ENCODE data around the gene SLC37A3. TPM values are rescaled to one million over a fixed set of nuclear protein-coding genes. Genes with fewer than 3 reads are reported as not detected.

The SLC37A3 gene
- total and polyA plus RNA-seq, 8 donors, result 6.3 to 141 (median 55.2) TPM

- WGBS, 5 donors, result 64 to 81% (median 77%) methylated on average over 8 of the region's 8 CpGs
- Histone ChIP-seq H3K27ac (peak overlapping the region in 3 of 5 donors; percentile 4 to 28 (median 20)), H3K4me1 (no peaks in the 10 kb centered on the region), H3K36me3 (peaks cover 28 to 98% (median 96%) of the 10 kb centered on the region in 4 donors), H3K9me3 (no peaks in the 10 kb centered on the region), H3K4me3 (no peak overlapping the region), H3K27me3 (no peaks in the 10 kb centered on the region)
- DNase-seq, result peak in 1 of 2 donors; percentile 23
- intact Hi-C loops (cut with DNase I; ENCODE audit: low total_unique reads), result no loop called here
- TF ChIP-seq POLR2AphosphoS5 (IDR thresholded peaks at IDR 0.05), result no peak
- no peak for TF ChIP-seq POLR2A (IDR thresholded peaks at IDR 0.05)
- TF ChIP-seq EP300 (IDR thresholded peaks at IDR 0.05), result no peak
- no peak for TF ChIP-seq CTCF (IDR thresholded peaks at IDR 0.05)
Observed at GRCh38 chr7:140349144-140349771, 49.1 kb downstream of the SLC37A3 start.

GRCh38 chr7:140348161-140348849, 50.0 kb downstream of the SLC37A3 start:
- no peaks in the 10 kb centered on the region for H3K4me1 ChIP-seq
- peak overlapping the region in 2 of 5 donors; percentile 20 to 28 for H3K27ac ChIP-seq
- no peaks in the 10 kb centered on the region for H3K9me3 ChIP-seq
- no peak for TF ChIP-seq POLR2A (IDR thresholded peaks at IDR 0.05)
- no peak for TF ChIP-seq POLR2AphosphoS5 (IDR thresholded peaks at IDR 0.05)
- TF ChIP-seq CTCF (IDR thresholded peaks at IDR 0.05), result no peak
- TF ChIP-seq EP300 (IDR thresholded peaks at IDR 0.05), result no peak
- DNase-seq, result no peak
- WGBS, 5 donors, result 85 to 95% (median 91%) methylated on average over 13 of the region's 13 CpGs
- no peaks in the 10 kb centered on the region for H3K27me3 ChIP-seq
- H3K36me3 ChIP-seq, result peaks cover 31 to 97% (median 96%) of the 10 kb centered on the region in 4 donors
- intact Hi-C loops (cut with DNase I; ENCODE audit: low total_unique reads), result no loop called here
- no peak overlapping the region for H3K4me3 ChIP-seq

- intact Hi-C loops (cut with DNase I; ENCODE audit: low total_unique reads), result no loop called here
- Histone ChIP-seq H3K27me3 (no peaks in the 10 kb centered on the region), H3K27ac (no peak overlapping the region), H3K9me3 (no peaks in the 10 kb centered on the region), H3K4me3 (no peak overlapping the region), H3K4me1 (no peaks in the 10 kb centered on the region), H3K36me3 (peaks cover 34 to 97% (median 96%) of the 10 kb centered on the region in 4 donors)
- DNase-seq, result no peak
- TF ChIP-seq POLR2A (IDR thresholded peaks at IDR 0.05) (no peak), EP300 (IDR thresholded peaks at IDR 0.05) (no peak), POLR2AphosphoS5 (IDR thresholded peaks at IDR 0.05) (no peak), CTCF (IDR thresholded peaks at IDR 0.05) (no peak)
- WGBS, 5 donors, result 71 to 90% (median 89%) methylated on average over 5 of the region's 5 CpGs
Observed at GRCh38 chr7:140347218-140347617, 51.1 kb downstream of the SLC37A3 start.

GRCh38 chr7:140345426-140345825, 52.9 kb downstream of the SLC37A3 start:
- no peaks in the 10 kb centered on the region for H3K9me3 ChIP-seq
- intact Hi-C loops (cut with DNase I; ENCODE audit: low total_unique reads), result no loop called here
- H3K27me3 ChIP-seq, result no peaks in the 10 kb centered on the region
- no peaks in the 10 kb centered on the region for H3K4me1 ChIP-seq
- DNase-seq, result no peak
- no peak for TF ChIP-seq EP300 (IDR thresholded peaks at IDR 0.05)
- no peak for TF ChIP-seq POLR2AphosphoS5 (IDR thresholded peaks at IDR 0.05)
- no peak for TF ChIP-seq CTCF (IDR thresholded peaks at IDR 0.05)
- TF ChIP-seq POLR2A (IDR thresholded peaks at IDR 0.05), result no peak
- 85 to 91% (median 91%) methylated on average over 3 of the region's 3 CpGs for WGBS, 5 donors
- no peak overlapping the region for H3K4me3 ChIP-seq
- H3K36me3 ChIP-seq, result peaks cover 21 to 97% (median 96%) of the 10 kb centered on the region in 4 donors
- no peak overlapping the region for H3K27ac ChIP-seq
